Hepatocyte (in vitro differentiated cells): ENCODE measurements around the gene DPF3. TPM values are rescaled to one million over a fixed set of nuclear protein-coding genes. Genes with fewer than 3 reads are reported as not detected.

Source experiments
- DNase-seq: peaks from one replicate; pipeline ENCODE4 v3.0.0-alpha.2; 2016; ENCODE audit warnings: low spot score
- H2AFZ ChIP-seq: fragments of 200-600 bp; sonication (generic); 2 replicates; pipeline ENCODE4 v1.6.0; 2016; ENCODE audit warnings: antibody characterized with exemption, mild to moderate bottlenecking
- H3K27ac ChIP-seq: fragments of 200-600 bp; sonication (generic); 2 replicates; pipeline ENCODE4 v1.5.1; 2016; ENCODE audit warnings: mild to moderate bottlenecking
- H3K27me3 ChIP-seq: fragments of 200-600 bp; sonication (generic); 2 replicates; pipeline ENCODE4 v1.6.1; 2016
- H3K36me3 ChIP-seq: fragments of 200-600 bp; sonication (generic); replicated peaks from 2 replicates; pipeline ENCODE4 v1.5.1; 2016; ENCODE audit warnings: low read depth; ENCODE audit not compliant: insufficient read depth
- H3K4me1 ChIP-seq: fragments of 200-600 bp; sonication (generic); 2 replicates; pipeline ENCODE4 v1.5.1; 2016; ENCODE audit warnings: mild to moderate bottlenecking, moderate library complexity; ENCODE audit not compliant: insufficient read depth
- H3K4me2 ChIP-seq: fragments of 200-600 bp; sonication (generic); 2 replicates; pipeline ENCODE4 v1.6.0; 2016
- H3K4me3 ChIP-seq: fragments of 200-600 bp; sonication (generic); 2 replicates; pipeline ENCODE4 v1.5.1; 2016; ENCODE audit warnings: mild to moderate bottlenecking
- H3K79me2 ChIP-seq: fragments of 200-600 bp; sonication (generic); 2 replicates; pipeline ENCODE4 v1.6.0; 2017; ENCODE audit warnings: mild to moderate bottlenecking
- H3K9me2 ChIP-seq: fragments of 200-600 bp; sonication (generic); replicated peaks from 2 replicates; pipeline ENCODE4 v1.6.0; 2017; ENCODE audit warnings: mild to moderate bottlenecking; ENCODE audit not compliant: insufficient read depth
- H3K9me3 ChIP-seq: fragments of 200-600 bp; sonication (generic); 2 replicates; pipeline ENCODE4 v1.5.1; 2016; ENCODE audit warnings: low read depth, mild to moderate bottlenecking
- H4K20me1 ChIP-seq: fragments of 200-600 bp; sonication (generic); 2 replicates; pipeline ENCODE4 v1.6.0; 2016; ENCODE audit warnings: mild to moderate bottlenecking; ENCODE audit not compliant: insufficient read depth, poor library complexity, severe bottlenecking
- EZH2 ChIP-seq: fragments of 200-600 bp; sonication (generic); IDR thresholded peaks from 2 replicates; pipeline ENCODE4 v1.6.1; 2016; ENCODE audit warnings: antibody characterized with exemption, mild to moderate bottlenecking, borderline replicate concordance
- EZH2phosphoT487 ChIP-seq: fragments of 200-600 bp; sonication (generic); IDR thresholded peaks from one replicate; pipeline ENCODE4 v1.6.1; 2018; ENCODE audit warnings: antibody characterized with exemption, mild to moderate bottlenecking, low read depth, moderate library complexity; ENCODE audit not compliant: unreplicated experiment, severe bottlenecking
- WGBS: methylation state at CpG from one replicate; pipeline ENCODE4 v1.1.6; 2016; ENCODE audit warnings: low lambda C conversion rate; ENCODE audit errors: missing lambda C conversion rate; 5-methylcytosine and 5-hydroxymethylcytosine counted together
- polyA plus RNA-seq: library from polyadenylated mRNA; unstranded; fragments of >200 nt; fragmentation: Nextera tagmentation; extraction: Ambion mirVana; gene quantifications from 2 replicates; pipeline ENCODE4 v1.2.1, GENCODE V29; 2016
- total RNA-seq: library from RNA; depleted of rRNA; stranded (reverse); fragments of >200 nt; gene quantifications from 2 replicates; pipeline ENCODE4 v1.2.3, GENCODE V29; 2014
- TF ChIP-seq, protein P1 (sequence below): fragments of 200-600 bp; sonication (generic); IDR thresholded peaks from 2 replicates; pipeline ENCODE4 v1.5.1; 2016; ENCODE audit warnings: antibody characterized with exemption, mild to moderate bottlenecking; ENCODE audit not compliant: poor library complexity

Gene DPF3
- total and polyA plus RNA-seq, 2 experiments from 2014 or later: 0.21 to 0.47 TPM

DNA sequence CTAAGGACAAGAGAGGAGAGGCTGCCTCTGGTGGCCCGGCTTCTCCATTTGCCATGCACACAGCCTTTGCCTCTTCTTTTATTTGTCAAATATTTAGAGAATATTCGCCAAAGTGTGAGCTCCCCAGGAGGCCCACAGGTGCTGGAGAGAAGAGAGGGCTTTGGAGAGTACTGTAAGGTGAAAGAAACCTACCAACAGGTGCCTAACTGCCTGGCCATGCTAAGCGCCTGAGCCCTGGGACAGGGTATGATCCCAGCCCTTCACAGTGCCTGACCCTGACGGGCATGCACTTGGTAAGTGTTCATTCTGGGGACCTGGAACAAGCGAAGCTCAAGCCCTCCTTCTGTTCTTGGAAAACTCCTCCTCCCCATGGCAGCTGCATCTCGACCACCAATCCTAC lies 106.1 kb downstream of the DPF3 start:
- Histone ChIP-seq H3K4me2 (no peak overlapping the region), H3K36me3 (no peaks in the 10 kb centered on the region), H3K79me2 (no peaks in the 10 kb centered on the region), H3K9me3 (no peaks in the 10 kb centered on the region), H3K27me3 (no peaks in the 10 kb centered on the region), H2AFZ (no peak overlapping the region), H3K9me2 (no peaks in the 10 kb centered on the region), H3K27ac (no peak overlapping the region), H3K4me3 (no peak overlapping the region), H4K20me1 (no peaks in the 10 kb centered on the region), H3K4me1 (no peaks in the 10 kb centered on the region)
- WGBS: 82% methylated on average over 6 of the region's 6 CpGs
- TF ChIP-seq, protein P1, sequence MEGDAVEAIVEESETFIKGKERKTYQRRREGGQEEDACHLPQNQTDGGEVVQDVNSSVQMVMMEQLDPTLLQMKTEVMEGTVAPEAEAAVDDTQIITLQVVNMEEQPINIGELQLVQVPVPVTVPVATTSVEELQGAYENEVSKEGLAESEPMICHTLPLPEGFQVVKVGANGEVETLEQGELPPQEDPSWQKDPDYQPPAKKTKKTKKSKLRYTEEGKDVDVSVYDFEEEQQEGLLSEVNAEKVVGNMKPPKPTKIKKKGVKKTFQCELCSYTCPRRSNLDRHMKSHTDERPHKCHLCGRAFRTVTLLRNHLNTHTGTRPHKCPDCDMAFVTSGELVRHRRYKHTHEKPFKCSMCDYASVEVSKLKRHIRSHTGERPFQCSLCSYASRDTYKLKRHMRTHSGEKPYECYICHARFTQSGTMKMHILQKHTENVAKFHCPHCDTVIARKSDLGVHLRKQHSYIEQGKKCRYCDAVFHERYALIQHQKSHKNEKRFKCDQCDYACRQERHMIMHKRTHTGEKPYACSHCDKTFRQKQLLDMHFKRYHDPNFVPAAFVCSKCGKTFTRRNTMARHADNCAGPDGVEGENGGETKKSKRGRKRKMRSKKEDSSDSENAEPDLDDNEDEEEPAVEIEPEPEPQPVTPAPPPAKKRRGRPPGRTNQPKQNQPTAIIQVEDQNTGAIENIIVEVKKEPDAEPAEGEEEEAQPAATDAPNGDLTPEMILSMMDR: no peak
- no peak for TF ChIP-seq EZH2
- TF ChIP-seq EZH2phosphoT487: no peak
- no peak for DNase-seq

DNA sequence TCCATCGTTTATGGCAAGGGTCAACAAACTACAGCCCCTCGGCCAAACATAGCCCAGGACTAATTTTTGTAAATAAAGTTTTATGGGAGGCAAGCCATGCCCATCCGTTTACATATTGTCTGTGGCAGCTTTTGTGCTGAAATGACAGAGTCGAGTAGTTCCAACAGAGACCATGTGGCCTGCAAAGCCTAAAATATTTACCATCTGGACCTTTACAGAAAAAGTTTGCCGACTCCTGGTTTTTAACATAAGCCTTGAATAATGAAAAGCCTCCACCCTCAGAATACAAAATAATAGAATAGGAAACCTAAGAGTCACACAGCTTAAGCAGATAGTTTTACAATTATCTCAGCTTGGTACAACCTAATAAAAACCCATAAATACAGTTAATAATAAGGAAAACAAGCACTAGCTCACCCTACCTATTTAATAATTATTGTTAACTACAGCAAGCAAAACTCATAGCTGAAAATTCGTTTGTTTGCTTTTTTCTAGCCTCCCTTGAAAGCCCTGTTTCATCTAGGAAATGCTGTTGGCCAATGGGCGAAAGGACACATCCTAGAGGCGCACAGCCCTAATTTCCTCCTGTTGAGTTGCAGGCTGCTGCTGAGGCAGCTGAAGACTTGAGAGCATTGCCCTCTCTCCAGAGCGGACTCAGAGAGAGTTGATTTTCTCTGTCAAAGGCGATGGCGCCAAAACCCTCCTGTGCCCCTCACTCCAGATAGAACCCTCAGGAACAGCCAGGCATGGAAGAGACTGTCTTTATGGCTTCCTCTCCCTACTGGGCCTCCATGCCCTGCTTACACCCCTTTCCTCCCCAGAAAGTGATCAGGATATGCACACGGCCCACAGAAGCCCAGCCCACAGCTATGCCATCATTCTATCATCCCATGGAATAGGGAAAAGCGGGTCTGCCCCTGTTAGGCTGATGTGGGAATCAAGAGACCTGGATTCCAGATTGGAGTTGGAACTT lies 107.2 kb downstream of the DPF3 start:
- no peaks in the 10 kb centered on the region for H3K79me2 ChIP-seq
- H3K27me3 ChIP-seq: no peaks in the 10 kb centered on the region
- H3K9me2 ChIP-seq: no peaks in the 10 kb centered on the region
- 77% methylated on average over 13 of the region's 13 CpGs for WGBS
- H3K36me3 ChIP-seq: no peaks in the 10 kb centered on the region
- H4K20me1 ChIP-seq: no peaks in the 10 kb centered on the region
- peaks cover 5% of the 10 kb centered on the region for H3K4me1 ChIP-seq
- H2AFZ ChIP-seq: no peak overlapping the region
- no peak overlapping the region for H3K27ac ChIP-seq
- no peaks in the 10 kb centered on the region for H3K9me3 ChIP-seq
- TF ChIP-seq EZH2: no peak
- TF ChIP-seq EZH2phosphoT487: no peak
- TF ChIP-seq, protein P1: no peak
- DNase-seq: no peak
- H3K4me2 ChIP-seq: no peak overlapping the region
- no peak overlapping the region for H3K4me3 ChIP-seq

DNA sequence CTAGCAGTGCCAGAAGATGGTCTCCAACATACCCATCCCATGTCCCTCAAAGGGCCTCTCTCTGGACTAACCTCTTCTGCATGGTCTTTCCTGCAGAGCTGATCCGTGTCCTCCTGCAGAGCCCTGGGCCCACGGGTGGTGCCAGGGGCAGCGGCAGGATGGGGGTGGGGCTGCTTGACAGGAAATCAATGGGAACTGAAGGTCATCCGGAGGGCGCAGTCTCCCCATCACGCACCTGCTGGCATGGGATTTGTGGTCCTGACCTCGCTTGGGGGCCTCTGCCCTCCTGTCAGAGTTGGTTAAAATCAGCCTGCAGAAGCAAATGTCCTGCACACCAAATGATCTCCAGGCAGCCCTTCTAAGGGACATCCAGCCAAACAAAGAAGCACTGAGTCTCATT lies 110.2 kb downstream of the DPF3 start:
- H3K9me3 ChIP-seq: no peaks in the 10 kb centered on the region
- H3K4me3 ChIP-seq: no peak overlapping the region
- H3K27me3 ChIP-seq: no peaks in the 10 kb centered on the region
- no peaks in the 10 kb centered on the region for H4K20me1 ChIP-seq
- no peaks in the 10 kb centered on the region for H3K79me2 ChIP-seq
- WGBS: 92% methylated on average over 7 of the region's 7 CpGs
- H2AFZ ChIP-seq: no peak overlapping the region
- DNase-seq: no peak
- no peaks in the 10 kb centered on the region for H3K36me3 ChIP-seq
- no peaks in the 10 kb centered on the region for H3K9me2 ChIP-seq
- H3K4me1 ChIP-seq: peaks cover 5% of the 10 kb centered on the region
- TF ChIP-seq, protein P1: no peak
- TF ChIP-seq EZH2phosphoT487: no peak
- TF ChIP-seq EZH2: no peak
- H3K27ac ChIP-seq: no peak overlapping the region
- H3K4me2 ChIP-seq: no peak overlapping the region
